ENCODE results near the gene CRTC3.

GRCh38 chr15:90598031-90598577 lies 68.4 kb downstream of the CRTC3 start:
- TF ChIP-seq MAX (IDR thresholded peaks at IDR 0.05; ENCODE audit: insufficient read depth, insufficient read length) (no peak), CTCF (IDR thresholded peaks at IDR 0.05; ENCODE audit: extremely low read depth in 1 of 2, insufficient read depth in 1 of 2, low read depth in 1 of 2, low read length in 2 of 2) (no peak), POLR2A (IDR thresholded peaks at IDR 0.05; ENCODE audit: low read depth, low read length) (no peak), MYC (IDR thresholded peaks at IDR 0.05; ENCODE audit: low read depth, low read length) (no peak), EZH2 (IDR thresholded peaks at IDR 0.05; ENCODE audit: borderline replicate concordance, low read depth, low read length, severe bottlenecking) (no peak), POLR2AphosphoS5 (IDR thresholded peaks at IDR 0.05; ENCODE audit: insufficient read depth, low read depth, low read length) (no peak), JUN (IDR thresholded peaks at IDR 0.05; ENCODE audit: borderline replicate concordance, insufficient read depth, insufficient read length, low read depth) (no peak), FOS (IDR thresholded peaks at IDR 0.05; ENCODE audit: borderline replicate concordance, insufficient read depth, low read length) (no peak), GATA2 (IDR thresholded peaks at IDR 0.05; ENCODE audit: insufficient read depth, insufficient read length, low read depth, low read length) (no peak)
